Activated CD8-positive, alpha-beta T cell treated with anti-CD3 and anti-CD28 coated beads for 36 hours (primary cell): Measurements from ENCODE around the gene LAMB2. TPM values are rescaled to one million over a fixed set of nuclear protein-coding genes. Genes with fewer than 3 reads are reported as not detected.

Experiments
- ATAC-seq: fragments of 200-7000 bp; cut with Tn5 transposase; one replicate; pipeline ENCODE4 v1.10.0; 2021; ENCODE audit warnings: mild to moderate bottlenecking, moderate library complexity
- CTCF ChIA-PET: fragments of 350-600 bp; sonication (Branson Sonifier 250); formaldehyde crosslinking; loops from one replicate; lab custom pipeline; 2021; ENCODE audit warnings: antibody characterized with exemption; lab: Charles Lee
- POLR2A ChIA-PET: fragments of 350-600 bp; sonication (Branson Sonifier 250); formaldehyde crosslinking; loops from one replicate; lab custom pipeline; 2021; ENCODE audit warnings: antibody characterized with exemption; lab: Charles Lee
- DNase-seq: peaks from one replicate; pipeline ENCODE4 v3.0.0-alpha.2; 2020
- H3K27ac Mint-ChIP-seq: one replicate; pipeline ENCODE4 v1.8.0; 2021; ENCODE audit warnings: mild to moderate bottlenecking, mixed read lengths
- H3K27me3 Mint-ChIP-seq: one replicate; pipeline ENCODE4 v1.8.0; 2021; ENCODE audit warnings: mixed read lengths
- H3K36me3 Mint-ChIP-seq: one replicate; pipeline ENCODE4 v1.8.0; 2021; ENCODE audit warnings: low read depth, mixed read lengths
- H3K4me1 Mint-ChIP-seq: one replicate; pipeline ENCODE4 v1.8.0; 2021; ENCODE audit warnings: low read depth, mixed read lengths
- H3K4me3 Mint-ChIP-seq: one replicate; pipeline ENCODE4 v1.8.0; 2021; ENCODE audit warnings: mild to moderate bottlenecking, moderate library complexity, mixed read lengths
- H3K9me3 Mint-ChIP-seq: one replicate; pipeline ENCODE4 v1.8.0; 2021; ENCODE audit warnings: mixed read lengths
- intact Hi-C: fragments of 100-400 bp; cut with micrococcal nuclease; formaldehyde crosslinking; loops from one replicate; pipeline ENCODE4 v1.10.0; 2022
- total RNA-seq, 2 experiments: library from RNA; stranded (reverse); gene quantifications; one replicate each; pipeline ENCODE4 v1.2.3, GENCODE V29; 2021
- TF ChIP-seq, protein P1 (sequence below): fragments of 200-600 bp; IDR thresholded peaks from one replicate; pipeline ENCODE4 v1.8.0; 2022; ENCODE audit warnings: antibody characterized with exemption, mild to moderate bottlenecking

The LAMB2 gene
- total RNA-seq, 2 experiments from 2014 or later = not detected

- DNase-seq (no peak), ATAC-seq (no peak)
- peaks cover 36% of the 10 kb centered on the region for H3K36me3 Mint-ChIP-seq
These were observed 34.4 kb downstream of the LAMB2 start for GRCh38 chr3:49098429-49098828.

GRCh38 chr3:49093853-49094767, 38.7 kb downstream of the LAMB2 start, which contains the start of gene QRICH1:
TSS of gene QRICH1 (minus strand) at chr3:49094071. CDS start at chr3:49077017, 17,054 bp downstream.
- peaks cover 24% of the 10 kb centered on the region for H3K36me3 Mint-ChIP-seq
- peak within 1 kb of the TSS; percentile 96 for H3K27ac Mint-ChIP-seq
- POLR2A ChIA-PET = interaction anchor here (0.7 to 4.3 kb wide), 43 partner anchors 9 to 378 kb away, joined by 3 to 54 read pairs (median 4); partner anchors contain the start of genes ARIH2, DAG1, GPX1 and IMPDH2
- H3K9me3 Mint-ChIP-seq = no peaks in the 10 kb centered on the region
- intact Hi-C loops = loop anchor here (2.0 to 5.0 kb wide), 2 partner anchors 65 to 67 kb away; partner anchors contain the start of gene IMPDH2
- ATAC-seq (peak; percentile 86), DNase-seq (peak; percentile 98)
- peaks cover 28% of the 10 kb centered on the region for H3K4me1 Mint-ChIP-seq
- H3K4me3 Mint-ChIP-seq = peak within 1 kb of the TSS; percentile 88
- CTCF ChIA-PET = interaction anchor here (0.6 to 5.4 kb wide), 21 partner anchors 8 to 356 kb away, joined by 3 to 37 read pairs (median 4); partner anchors contain the start of genes IMPDH2, KLHDC8B, LAMB2 and NDUFAF3
- TF ChIP-seq, protein P1, sequence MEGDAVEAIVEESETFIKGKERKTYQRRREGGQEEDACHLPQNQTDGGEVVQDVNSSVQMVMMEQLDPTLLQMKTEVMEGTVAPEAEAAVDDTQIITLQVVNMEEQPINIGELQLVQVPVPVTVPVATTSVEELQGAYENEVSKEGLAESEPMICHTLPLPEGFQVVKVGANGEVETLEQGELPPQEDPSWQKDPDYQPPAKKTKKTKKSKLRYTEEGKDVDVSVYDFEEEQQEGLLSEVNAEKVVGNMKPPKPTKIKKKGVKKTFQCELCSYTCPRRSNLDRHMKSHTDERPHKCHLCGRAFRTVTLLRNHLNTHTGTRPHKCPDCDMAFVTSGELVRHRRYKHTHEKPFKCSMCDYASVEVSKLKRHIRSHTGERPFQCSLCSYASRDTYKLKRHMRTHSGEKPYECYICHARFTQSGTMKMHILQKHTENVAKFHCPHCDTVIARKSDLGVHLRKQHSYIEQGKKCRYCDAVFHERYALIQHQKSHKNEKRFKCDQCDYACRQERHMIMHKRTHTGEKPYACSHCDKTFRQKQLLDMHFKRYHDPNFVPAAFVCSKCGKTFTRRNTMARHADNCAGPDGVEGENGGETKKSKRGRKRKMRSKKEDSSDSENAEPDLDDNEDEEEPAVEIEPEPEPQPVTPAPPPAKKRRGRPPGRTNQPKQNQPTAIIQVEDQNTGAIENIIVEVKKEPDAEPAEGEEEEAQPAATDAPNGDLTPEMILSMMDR = peak; percentile 63
- no peaks in the 10 kb centered on the region for H3K27me3 Mint-ChIP-seq

More at GRCh38 chr3:49098429-49098828, 34.4 kb downstream of the LAMB2 start:
- Mint-ChIP-seq H3K27ac (no peak overlapping the region), H3K4me3 (no peak overlapping the region), H3K4me1 (peaks cover 8% of the 10 kb centered on the region), H3K9me3 (no peaks in the 10 kb centered on the region), H3K27me3 (no peaks in the 10 kb centered on the region)
- CTCF ChIA-PET = no interaction called here
- TF ChIP-seq, protein P1 = no peak
- intact Hi-C loops = no loop called here
- POLR2A ChIA-PET = interaction anchor here (0.9 to 1.0 kb wide), 2 partner anchors 74 to 76 kb away, joined by 3 read pairs; partner anchors contain the start of gene NDUFAF3

DNA sequence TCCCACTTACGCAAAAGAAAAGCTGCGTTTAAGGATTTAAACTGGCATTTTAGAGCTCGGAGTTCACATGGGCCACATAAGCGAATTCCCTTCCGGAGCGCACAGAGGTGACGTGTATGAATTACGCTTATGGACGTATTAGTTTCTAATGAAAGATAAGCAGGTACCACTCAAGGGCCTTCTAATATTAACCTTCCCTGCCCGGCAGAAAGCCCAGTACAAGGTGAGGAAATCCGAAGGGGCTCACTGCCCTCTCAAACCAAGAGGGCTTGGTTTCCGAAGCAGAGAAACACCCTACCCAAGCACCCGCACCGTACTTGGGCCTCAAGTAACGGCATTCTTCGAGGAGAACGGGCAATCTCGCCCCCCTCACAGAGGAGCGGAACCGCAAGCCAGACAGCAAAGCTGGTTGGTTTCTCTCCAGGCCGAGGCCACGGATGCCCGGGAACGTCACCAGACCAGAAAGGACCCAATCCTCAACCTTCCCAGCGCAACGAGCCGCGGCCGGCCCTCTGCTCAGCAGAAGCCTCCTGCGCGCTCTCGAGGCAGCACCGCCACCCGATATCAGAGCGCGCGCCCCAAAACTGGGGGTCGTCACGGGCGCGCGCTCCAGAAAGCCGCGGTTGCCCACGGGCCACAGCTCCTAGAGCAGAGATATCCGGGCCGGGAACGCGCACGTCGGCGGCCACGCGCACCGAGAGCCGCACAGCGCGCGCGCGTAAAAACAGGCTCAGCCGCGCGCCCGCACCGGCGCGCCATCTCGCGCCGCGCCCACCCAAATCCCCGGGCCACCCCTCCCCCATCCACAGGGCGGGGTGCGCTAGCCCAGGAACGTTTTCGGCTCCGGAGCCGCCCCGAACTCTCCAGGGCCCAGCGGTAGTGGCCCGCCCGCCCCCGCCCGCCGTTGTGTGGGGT, 39.7 kb downstream of the LAMB2 start:
- DNase-seq (peak; percentile 93), ATAC-seq (peak; percentile 48)
- TF ChIP-seq, protein P1 = no peak
- CTCF ChIA-PET = interaction anchor here (0.9 to 5.4 kb wide), 15 partner anchors 7 to 356 kb away, joined by 3 to 37 read pairs (median 5); partner anchors contain the start of genes KLHDC8B, NDUFAF3, P4HTM and QARS1
- peaks cover 19% of the 10 kb centered on the region for H3K36me3 Mint-ChIP-seq
- peak overlapping the region; percentile 96 for H3K27ac Mint-ChIP-seq
- no peaks in the 10 kb centered on the region for H3K27me3 Mint-ChIP-seq
- intact Hi-C loops = loop anchor here (5.0 kb wide), 1 partner anchor 66 kb away; the partner anchor contains the start of gene IMPDH2
- POLR2A ChIA-PET = interaction anchor here (0.7 to 4.3 kb wide), 50 partner anchors 10 to 853 kb away, joined by 3 to 54 read pairs (median 4); partner anchors contain the start of genes ARIH2, DAG1, GPX1 and IMPDH2
- no peaks in the 10 kb centered on the region for H3K9me3 Mint-ChIP-seq
- H3K4me3 Mint-ChIP-seq = peak overlapping the region; percentile 88
- H3K4me1 Mint-ChIP-seq = peaks cover 28% of the 10 kb centered on the region

- CTCF ChIA-PET = interaction anchor here (1.8 kb wide), 1 partner anchor 10 kb away, joined by 6 read pairs; no protein-coding TSS in a partner anchor
- Mint-ChIP-seq H3K27me3 (no peaks in the 10 kb centered on the region), H3K9me3 (no peaks in the 10 kb centered on the region), H3K4me3 (no peak overlapping the region), H3K4me1 (peaks cover 20% of the 10 kb centered on the region), H3K27ac (no peak overlapping the region), H3K36me3 (peaks cover 14% of the 10 kb centered on the region)
- ATAC-seq (no peak), DNase-seq (no peak)
- intact Hi-C loops = no loop called here
- POLR2A ChIA-PET = interaction anchor here (0.6 to 5.4 kb wide), 4 partner anchors 11 to 69 kb away, joined by 3 to 42 read pairs (median 3); partner anchors contain the start of gene QRICH1
- TF ChIP-seq, protein P1 = no peak
These were observed 51.4 kb downstream of the LAMB2 start for GRCh38 chr3:49081429-49081828.
